HG02763 (cell line): ENCODE data around the gene STMN3.
A peak's percentile ranks its signal among the peaks of the same experiment; 100 is the strongest.
"Not testable (repeated sequence)": the region's sequence is repeated elsewhere in the genome, so short reads cannot be mapped to it uniquely, and the experiment has no call there.

Experiments used
- ATAC-seq: cut with Tn5 transposase; IDR thresholded peaks from one replicate; pipeline ENCODE4 v1.9.1; 2021; ENCODE audit warnings: mild to moderate bottlenecking, moderate library complexity; ENCODE audit not compliant: unreplicated experiment

Gene STMN3

DNA sequence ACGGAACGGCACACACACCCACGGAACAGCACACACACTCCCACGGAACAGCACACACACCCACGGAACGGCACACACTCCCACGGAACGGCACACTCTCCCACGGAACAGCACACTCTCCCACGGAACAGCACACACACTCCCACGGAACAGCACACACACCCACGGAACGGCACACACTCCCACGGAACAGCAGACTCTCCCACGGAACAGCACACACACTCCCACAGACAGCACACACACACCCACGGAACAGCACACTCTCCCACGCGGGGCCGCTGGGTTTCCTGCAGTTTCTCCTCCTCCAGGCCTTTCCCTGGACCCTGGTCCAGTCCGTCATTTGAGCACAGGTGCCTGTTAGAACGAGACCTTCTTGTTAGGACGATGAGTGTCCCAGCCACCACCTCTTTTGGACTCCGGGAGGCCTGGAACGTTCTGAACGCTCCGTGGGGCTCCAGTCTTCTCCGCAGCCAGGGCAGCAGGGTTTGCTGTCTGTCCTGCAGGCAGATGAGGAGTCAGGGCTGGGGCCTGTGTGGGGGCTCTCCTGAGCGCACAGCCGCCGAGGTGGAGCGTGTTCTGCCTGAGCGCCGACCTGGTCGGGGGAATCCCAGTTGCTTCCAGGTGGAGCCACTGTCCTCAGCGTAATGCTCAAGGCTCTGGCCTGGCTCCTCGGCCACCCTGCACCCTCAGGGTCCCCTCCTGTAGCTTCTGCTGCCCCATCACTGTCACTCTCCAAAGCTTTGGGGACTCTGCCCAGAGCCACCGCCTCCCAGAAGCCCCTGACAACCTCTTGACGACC, 25.6 kb upstream of the STMN3 start:
- no peak for ATAC-seq

GRCh38 chr20:63678071-63678470, 24.8 kb upstream of the STMN3 start:
- ATAC-seq = no peak

- ATAC-seq = no peak
Measured at GRCh38 chr20:63675681-63676368, 22.6 kb upstream of the STMN3 start.

- ATAC-seq = no peak
Measured at GRCh38 chr20:63673951-63674350, 20.7 kb upstream of the STMN3 start.

- ATAC-seq = no peak
Measured at GRCh38 chr20:63672666-63673065, 19.4 kb upstream of the STMN3 start.

- ATAC-seq = not testable (repeated sequence)
Measured at GRCh38 chr20:63671695-63672094, 18.5 kb upstream of the STMN3 start.

GRCh38 chr20:63668351-63668750, 15.1 kb upstream of the STMN3 start:
- ATAC-seq = no peak

- no peak for ATAC-seq
Measured at GRCh38 chr20:63667858-63668257, 14.6 kb upstream of the STMN3 start.

GRCh38 chr20:63665708-63666107, 12.5 kb upstream of the STMN3 start:
- no peak for ATAC-seq

DNA sequence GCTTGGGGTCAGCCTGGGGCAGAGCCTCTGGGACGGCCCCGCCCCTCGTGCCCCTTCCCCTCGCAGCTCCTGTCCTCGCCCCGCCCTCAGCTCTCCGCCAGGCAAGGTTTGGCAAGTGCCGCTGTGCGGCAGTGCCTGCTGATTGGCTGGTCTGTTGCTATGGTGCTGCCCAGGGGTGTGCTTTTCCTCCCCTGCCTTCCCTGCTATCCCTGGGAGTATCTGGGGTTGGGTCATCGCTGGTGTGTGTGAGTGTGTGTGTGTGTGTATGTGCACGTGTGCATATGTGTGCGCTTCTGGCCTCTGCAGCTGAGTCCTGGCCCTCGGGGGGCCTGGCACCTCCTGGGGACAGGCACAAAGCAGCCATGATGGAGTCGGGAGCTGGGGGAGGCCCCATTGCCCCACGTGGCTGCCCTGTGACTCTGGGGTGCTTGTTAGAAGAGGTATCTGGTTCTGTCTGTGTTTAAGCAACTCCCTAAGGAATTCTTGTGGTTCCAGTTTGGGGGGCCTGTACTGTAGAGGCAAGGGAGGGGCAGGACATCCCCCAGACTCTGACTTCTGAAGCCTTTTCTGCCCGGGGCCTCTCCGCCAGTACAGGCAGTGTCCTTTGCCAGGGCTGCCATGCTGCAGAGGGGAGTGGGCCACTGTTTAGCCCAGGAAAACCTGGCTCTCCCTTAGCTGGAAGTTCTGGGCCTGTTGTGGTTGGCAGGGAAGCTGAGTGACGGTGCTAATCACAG, 11.8 kb upstream of the STMN3 start:
- no peak for ATAC-seq

DNA sequence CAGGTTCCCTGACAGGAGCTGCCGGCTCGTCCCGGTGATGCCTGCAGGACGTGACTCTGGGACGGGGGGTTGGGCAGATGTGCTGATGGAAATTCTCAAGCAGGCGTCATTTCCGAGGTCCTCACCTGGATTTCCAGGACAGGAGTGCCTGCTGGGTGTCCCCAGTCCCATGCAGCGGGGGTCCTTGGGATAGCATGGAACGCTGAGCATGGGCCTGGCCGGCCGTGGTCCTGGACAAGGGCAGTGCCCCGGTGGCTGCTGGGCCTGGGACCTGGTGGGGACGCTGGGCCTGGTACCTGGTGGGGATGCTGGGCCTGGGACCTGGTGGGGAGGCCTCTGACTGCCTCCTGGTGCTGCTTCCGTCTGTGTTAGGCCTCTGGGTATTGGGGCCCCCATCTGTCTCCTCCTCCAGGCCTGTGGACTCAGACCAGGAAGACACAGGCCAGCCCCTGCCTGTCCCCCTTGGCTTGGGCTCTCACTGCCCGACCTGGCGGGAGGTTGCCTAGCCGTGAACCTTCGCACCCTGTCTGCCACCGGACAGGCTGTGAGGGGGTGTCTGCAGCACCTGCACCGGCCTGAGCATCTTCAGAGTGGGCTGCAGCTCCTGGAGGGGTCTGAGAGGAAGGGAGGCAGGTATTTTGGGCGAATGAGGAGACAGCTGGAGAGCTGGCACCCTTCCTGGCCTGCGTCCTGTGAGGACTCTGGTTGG, 11.1 kb upstream of the STMN3 start:
- no peak for ATAC-seq

GRCh38 chr20:63663332-63664066, 10.3 kb upstream of the STMN3 start:
- no peak for ATAC-seq

- ATAC-seq = no peak
Measured at GRCh38 chr20:63662813-63663189, 9.6 kb upstream of the STMN3 start.

- no peak for ATAC-seq
Measured at GRCh38 chr20:63661959-63662812, 9.0 kb upstream of the STMN3 start.

- no peak for ATAC-seq
Measured at GRCh38 chr20:63661108-63661507, 7.9 kb upstream of the STMN3 start.

- no peak for ATAC-seq
Measured at GRCh38 chr20:63660622-63661021, 7.4 kb upstream of the STMN3 start.

DNA sequence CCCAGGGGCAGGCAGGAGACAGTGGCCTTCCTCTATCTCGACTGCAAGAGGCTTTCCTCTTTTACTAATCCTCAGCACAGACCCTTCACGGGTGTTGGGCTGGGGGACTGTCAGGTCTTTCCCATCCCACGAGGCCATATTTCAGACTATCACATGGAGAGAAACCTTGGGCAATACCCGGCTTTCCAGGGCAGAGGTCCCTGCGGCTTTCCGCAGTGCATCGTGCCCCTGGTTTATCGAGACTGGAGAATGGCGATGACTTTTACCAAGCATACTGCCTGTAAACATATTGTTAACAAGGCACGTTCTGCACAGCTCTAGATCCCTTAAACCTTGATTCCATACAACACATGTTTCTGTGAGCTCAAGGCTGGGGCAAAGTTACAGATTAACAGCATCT, 7.0 kb upstream of the STMN3 start:
- not testable (repeated sequence) for ATAC-seq

- no peak for ATAC-seq
Measured at GRCh38 chr20:63659370-63659769, 6.1 kb upstream of the STMN3 start.

- peak; percentile 19 for ATAC-seq
Measured at GRCh38 chr20:63658749-63659187, 5.5 kb upstream of the STMN3 start.
